HS-27A (cell line): Measurements from ENCODE around the gene MAPKAPK3.
"Not testable (repeated sequence)": the region's sequence is repeated elsewhere in the genome, so short reads cannot be mapped to it uniquely, and the experiment has no call there.

Experiments used
- DNase-seq: peaks from one replicate; pipeline ENCODE4 v3.0.0-alpha.2; 2012; ENCODE audit warnings: low read depth, missing footprints

MAPKAPK3 gene

DNA sequence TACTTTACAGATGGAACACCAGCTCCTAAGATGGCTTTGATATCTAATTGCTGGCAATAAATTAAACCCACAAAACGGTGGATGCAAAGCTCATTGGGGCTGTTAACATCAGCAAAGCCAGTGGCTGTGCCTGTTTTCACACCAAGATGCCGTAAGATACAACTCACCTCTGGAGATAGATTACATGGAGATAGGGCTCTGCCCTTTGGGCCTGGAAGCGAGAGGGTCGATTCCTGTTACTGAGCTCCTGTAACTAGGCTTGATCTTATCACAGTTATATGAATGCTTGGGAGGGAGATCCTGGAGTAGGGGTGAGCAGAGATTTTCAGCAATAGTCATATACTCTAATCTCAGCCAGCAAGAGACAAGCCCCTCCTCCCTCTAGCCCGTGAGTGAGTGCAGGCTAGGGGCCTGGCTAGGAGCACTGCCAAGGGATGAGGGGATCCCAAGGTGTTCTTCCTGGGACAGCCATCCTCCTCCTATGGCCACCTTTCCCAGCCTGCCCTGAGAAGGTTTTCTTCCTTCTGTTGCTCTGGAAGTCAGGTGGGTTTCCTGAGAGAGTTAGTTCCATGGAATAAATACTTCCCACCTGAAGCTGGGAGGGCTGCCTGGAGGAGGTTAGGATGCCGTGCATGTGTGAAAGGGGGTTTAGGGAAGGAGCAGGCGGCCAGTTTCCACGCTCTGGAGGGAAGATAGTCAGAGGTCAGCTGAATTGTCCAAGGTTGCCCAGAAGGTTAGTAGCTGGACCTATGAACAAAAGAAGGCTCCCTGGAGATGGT is 39.7 kb downstream of the MAPKAPK3 start:
- DNase-seq: no peak

DNA sequence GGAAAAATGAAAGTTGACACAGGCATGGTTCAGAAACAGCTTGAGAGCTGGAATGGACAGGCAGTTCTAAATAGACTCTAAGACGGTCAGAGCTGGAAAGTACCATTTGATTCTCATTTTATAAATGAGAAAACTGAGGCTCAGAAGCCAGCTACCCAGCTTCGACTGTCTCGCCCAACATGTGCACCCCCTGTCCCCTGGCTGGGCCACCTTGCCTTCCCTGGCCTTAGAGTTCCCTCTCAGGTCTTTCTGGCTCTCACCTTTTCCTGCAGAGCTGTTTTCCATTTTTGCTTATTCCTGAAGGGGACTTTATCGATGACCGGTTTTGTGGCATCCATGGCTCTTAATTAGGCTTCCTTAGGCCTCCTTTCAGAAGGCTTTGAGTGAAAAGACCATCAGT is 40.5 kb downstream of the MAPKAPK3 start:
- DNase-seq: no peak

DNA sequence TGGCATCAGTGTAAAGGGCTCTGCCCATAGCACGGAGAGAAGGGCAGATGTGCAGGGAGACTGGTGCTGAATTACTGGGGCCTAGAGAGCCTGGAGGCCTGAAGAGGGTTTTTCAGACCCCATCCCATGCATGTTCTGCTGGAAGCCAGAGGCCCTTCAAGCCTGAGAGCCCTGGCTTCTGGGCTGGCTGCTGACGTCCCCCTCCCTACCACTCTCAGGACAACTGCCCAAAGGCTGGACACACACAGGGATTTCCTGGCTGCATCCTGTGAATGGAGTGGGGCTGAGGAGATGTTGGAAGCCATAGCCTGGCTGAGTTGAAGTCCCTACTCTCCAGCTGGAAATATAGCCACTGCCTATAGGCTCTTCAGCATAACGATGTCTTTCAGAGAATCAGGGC is 40.9 kb downstream of the MAPKAPK3 start:
- DNase-seq: no peak

DNA sequence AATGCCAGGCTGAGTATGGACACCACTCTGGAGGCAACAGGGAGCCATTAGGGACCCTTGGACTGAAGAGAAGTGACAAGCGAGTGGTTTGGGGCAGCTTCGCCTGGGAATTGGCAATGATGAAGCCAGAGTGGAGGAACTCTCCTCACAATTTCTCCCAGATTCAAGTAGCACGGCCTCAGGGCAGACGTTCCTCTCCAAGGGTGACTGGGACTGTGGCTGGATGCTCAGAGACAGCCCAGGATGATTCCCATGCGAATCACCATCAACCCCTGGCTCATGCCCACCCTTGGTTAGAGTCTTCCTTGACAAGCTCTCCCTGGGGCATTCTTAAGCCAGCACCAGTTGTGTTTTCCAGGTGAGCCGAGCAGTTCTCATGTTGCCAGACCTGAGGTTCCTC is 41.5 kb downstream of the MAPKAPK3 start:
- no peak for DNase-seq

DNA sequence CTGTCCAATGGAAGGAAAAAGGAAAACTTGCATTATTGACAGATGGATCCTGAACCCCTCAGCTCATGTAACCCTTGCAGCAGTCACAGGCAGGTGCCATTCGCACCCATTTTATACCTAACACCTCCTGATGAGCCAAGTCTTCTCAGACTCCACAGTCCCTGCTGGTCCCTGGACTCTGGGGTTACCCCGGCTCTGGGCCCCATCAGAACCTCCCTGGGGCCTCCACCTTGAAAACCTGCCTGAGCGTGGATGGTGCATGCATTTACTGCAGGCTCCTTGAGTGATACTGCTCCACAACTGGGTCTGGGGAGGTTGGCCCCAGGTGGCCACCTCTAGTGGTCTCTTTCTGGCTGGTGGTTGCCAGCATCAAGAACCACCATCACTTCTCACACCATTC is 41.9 kb downstream of the MAPKAPK3 start:
- no peak for DNase-seq

DNA sequence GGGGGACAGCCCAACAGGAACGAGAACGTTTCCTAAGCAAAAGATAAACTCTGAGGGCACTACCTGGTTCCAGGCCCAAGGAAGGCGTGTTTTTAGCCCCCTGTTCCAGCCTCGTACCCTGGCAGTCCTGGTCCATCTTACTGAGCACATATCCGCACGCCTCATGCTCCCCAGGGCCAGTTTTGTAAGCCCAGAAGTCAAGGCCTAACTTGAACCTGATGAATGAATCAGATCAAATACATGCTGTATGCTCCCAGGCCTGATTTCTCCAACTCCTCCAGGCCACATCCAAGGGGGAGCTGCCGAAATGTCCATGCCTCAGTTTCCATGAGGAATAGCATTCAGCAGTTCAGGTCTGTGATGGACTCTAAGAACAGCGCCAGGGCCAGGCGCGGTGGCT is 43.4 kb downstream of the MAPKAPK3 start:
- no peak for DNase-seq

DNA sequence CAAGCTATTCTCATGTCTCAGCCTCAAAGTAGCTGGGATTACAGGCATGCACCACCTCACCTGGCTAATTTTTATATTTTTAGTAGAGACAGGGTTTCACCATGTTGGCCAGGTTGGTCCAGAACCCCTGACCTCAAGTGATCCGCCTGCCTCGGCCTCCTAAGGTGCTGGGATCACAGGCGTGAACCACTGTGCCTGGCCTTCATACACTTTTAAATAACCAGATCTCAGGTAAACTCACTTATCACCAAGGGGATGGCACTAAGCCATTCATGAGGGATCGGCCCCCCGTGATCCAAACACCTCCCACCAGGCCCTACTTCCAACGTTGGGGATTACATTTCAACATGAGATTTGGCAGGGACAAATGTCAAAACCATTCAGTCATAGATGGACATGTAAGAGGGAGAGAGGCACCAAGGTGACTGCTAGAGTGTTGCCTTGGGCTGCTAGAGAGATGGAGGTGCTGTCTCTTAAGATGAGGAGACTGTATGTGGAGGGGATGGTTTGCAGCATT is 44.4 kb downstream of the MAPKAPK3 start:
- DNase-seq: no peak

DNA sequence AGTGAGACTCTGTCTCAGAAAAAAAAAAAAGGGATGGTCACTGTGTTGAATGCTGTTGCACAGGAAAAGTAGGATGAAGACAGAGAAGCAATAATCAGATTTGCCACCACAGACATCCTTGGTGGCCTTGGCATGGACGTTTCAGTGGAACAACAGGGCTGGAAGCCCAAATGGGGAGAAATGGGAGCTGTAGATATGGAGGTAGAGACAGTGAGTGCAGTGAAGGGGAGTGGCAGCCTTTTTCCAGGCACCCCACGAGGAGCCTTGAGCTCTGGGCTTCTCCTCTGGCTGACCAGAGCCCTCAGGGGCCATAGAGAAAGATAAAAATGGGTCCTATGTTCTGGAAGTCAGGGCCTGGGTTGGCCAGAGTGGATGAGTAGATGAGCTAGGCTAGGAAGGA is 45.5 kb downstream of the MAPKAPK3 start:
- no peak for DNase-seq

DNA sequence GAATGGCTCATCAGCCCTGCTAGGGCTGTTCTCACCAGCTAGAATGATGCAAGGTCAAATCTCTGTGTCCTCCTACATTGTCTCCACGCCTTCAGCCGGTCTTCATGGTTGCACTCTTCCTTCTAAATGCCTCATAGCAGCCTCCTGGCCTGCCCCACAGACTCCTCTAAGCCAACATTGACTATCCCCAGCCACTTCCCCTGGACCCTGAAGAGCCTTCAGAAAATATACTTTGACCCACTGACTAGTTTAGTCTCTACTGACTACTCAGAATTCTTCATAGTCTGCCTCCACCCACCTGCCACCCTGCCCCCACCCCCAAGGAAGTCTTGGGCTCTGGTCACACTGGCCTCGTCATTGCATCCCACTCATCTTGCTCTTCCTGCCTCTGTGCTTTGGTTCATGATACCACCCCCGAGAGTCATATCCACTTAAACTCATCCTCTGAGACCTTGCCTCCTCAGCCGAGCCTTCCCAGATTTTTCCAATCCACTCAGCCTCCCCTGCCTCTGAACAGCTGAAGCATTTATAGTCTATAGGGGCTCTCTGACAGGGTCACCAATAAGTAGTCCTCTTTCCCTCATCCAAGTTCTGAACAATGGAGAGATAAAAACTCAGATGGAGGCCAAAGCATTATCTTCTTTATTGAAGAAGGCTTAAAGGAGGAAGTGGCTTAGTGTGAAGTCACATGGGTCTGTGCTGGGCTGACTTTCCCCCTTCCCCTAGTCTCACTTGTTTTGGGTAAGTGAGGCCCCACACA is 48.3 kb downstream of the MAPKAPK3 start:
- DNase-seq: no peak

DNA sequence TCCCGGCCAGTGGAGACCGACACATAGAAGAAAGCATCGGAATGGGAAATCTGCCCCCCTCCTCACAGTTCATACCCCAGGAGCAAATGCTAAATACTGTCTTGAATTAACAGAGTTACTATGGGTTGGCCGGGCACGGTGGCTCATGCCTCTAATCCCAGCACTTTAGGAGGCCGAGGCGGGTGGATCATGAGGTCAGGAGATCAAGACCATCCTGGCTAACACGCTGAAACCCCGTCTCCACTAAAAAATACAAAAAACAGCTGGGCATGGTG is 48.8 kb downstream of the MAPKAPK3 start:
- not testable (repeated sequence) for DNase-seq

DNA sequence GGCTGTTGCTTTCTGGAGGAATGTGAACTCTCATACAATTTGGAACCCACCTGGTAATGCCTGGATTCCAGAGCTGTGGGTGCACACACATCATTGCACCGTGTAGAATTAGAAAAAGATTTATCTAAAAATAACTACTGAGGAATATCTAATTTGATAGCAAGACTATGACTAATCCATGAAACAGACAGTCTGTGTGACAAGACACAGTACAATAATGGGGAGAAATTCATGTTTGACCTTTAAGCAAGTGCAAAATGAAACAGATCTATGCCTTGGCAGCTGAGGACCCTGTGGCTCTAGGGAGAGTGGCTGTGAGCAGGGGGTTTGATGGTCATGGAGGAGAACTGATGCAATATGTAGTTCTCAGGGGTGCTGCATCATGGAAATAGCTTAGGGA is 49.9 kb downstream of the MAPKAPK3 start:
- no peak for DNase-seq

DNA sequence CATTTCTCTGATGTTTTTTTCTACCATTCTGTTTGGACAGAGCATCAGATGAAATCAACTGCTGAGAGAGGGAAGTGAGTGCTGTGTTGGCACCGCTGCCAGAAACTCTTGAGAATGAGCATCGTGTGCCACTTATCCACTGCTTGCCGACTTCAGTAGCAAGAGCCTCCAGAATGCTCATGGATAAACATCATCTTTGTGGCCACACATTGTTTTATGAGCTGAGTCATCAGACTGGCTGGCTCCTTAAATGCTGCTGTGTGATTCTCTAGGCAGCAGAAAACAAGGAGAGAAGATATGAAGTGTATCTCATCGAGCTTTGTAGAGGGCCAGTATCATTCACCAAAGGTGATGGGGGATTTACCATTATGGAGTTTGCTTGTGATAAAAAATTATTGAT is 54.4 kb downstream of the MAPKAPK3 start:
- peak; percentile 30 for DNase-seq

DNA sequence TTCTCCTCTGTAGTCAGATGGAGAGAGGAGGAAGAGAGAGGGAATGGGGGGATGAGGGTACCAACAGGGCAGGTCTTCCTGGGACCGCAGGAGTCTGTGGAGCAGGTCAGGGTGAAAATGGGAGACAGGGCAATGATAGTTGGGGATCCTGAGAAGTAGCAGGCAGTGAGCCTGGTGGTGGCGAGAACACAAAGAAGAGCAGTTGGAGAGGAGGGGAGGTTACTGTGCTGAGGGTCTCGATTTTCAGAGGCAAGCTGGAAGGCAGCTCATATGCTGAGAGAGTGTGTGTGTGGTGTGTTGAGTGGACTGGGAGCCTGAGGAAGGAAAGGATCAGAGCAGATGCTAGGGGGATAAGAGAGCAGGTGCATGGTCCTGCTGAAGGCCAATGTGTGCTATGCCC is 55.7 kb downstream of the MAPKAPK3 start:
- no peak for DNase-seq

DNA sequence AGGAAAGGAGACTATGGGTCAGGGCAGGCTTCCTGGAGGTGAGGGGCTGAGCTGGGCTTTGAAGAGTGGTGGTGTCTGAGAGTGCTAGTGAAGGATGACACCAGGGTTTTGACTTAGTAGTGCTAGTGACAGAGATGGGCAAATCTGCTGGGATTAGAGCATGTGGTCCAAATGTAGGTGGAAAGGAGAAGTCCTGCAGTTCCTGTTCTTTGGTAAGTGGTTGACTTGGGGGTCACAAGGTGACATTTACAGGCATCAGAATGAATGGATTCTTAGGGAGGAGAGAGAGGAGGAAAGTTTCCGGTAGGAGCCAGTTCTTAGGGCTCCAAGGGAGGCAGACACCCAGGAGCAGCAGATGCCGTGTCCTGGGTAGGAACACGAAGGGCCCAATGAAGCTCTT is 57.0 kb downstream of the MAPKAPK3 start:
- DNase-seq: no peak

DNA sequence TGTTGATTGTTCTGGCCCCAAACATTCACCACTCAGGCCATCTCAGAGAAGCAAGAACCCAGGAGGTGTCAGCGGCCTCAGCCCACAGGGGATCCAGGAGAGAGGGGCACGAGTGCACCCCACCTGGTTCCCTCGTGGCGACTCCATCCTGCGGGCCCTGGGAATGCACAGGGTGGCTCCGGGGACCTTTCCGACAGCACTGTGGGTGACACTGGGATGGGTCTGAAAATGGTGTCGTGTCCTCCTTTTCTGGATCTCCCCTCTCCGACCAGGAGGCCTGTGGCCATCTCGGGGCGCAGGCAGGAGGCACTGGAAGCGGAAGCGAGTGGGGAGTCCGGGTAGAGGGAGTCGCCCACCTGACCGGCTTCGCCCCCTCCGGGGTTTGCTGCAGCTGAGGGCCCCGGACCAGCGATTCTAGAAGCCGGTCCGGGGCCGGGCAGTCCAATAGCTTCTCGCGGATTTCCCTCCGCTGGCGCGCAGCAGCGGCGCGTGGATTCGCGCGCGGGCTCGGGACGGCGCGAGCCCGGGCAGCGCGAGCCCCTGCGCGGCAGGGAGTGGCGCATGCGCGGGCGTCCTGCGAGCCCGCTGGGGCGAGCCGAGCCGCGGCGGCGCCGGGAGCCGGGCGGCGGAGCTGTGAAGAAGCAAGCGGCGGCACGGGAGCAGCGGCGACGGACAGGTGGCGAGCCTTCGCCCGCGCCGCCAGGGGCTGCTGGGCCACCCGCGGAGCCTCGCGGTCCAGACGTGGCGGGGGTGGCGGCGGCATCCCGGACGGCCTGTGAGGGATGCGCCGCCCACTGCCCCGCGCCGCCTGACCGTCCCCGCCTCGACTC is 57.6 kb downstream of the MAPKAPK3 start, which contains the start of gene DOCK3:
TSS of gene DOCK3 (plus strand) at position 579 of the 830 bp plus-strand sequence. CDS start 337 bp downstream, outside the sequence.
- DNase-seq: no peak

DNA sequence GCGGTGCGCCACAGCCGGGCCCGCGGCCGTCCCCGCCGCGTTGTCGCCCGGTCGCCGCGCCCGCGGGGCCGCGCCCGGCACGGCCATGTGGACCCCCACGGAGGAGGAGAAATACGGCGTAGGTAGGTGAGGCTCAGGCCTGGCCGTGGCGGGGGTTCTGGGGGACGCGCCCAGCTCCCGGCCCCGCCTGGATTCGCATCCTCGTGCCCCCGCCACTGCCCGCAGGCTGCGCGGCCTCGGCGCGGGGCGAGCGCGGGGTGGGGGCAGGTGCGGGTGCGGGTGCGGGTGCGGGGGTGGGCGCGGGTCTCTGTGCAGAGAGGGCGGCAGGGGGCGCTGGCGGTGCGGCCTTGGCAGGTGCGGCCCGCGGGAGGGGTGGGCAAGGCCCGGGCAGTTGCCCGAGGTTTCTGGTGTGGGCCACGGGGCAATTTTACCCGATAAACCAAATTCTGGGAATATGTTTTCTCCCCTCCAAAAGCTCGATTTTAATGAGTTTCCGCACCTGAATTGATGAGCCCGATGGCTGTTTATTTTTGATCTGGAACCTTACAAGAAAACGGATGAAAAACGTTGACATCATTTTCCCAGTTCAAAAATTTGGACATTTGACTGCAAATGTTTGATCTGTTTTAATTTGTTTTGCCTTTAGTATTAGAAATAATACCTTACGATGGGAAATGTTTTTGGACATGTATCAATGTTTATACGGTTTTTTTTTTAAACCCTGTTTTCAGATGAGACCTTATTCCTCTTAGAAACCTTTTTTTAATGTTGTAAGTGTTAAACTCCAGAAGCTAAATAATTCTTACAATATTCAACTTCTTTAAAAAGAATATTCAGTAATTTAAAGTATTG is 58.5 kb downstream of the MAPKAPK3 start:
- DNase-seq: no peak

DNA sequence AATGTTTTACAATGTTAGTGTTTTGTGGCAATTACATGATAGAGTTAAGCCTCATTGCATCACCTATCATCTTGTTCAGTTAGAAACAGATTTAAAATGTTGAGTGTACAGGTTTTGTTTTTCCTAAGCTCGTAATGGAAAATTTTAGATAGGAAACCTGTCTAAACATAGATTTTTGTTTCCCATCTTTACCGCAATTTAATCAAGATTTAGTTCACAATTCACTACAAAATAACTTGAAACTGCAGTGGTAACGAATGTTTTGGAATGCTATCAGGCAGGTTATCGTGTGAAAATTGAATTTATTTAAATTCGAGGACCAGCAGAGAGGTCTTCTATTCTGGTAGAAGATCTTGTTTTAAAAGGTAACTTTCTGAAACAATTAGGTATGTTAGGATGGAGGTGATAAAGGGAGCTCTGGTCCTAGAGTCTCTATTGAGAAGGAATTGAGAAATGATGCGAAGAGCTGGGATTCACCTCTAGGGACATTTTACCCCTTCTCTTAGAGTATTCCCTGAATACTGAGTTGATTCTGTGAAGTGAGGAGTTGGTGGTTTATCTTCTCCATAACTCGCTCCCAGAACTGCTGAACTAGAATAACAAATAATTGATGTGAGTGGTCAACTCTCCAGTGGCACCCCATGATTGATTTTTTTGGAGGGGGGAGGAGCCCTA is 59.2 kb downstream of the MAPKAPK3 start:
- no peak for DNase-seq

DNA sequence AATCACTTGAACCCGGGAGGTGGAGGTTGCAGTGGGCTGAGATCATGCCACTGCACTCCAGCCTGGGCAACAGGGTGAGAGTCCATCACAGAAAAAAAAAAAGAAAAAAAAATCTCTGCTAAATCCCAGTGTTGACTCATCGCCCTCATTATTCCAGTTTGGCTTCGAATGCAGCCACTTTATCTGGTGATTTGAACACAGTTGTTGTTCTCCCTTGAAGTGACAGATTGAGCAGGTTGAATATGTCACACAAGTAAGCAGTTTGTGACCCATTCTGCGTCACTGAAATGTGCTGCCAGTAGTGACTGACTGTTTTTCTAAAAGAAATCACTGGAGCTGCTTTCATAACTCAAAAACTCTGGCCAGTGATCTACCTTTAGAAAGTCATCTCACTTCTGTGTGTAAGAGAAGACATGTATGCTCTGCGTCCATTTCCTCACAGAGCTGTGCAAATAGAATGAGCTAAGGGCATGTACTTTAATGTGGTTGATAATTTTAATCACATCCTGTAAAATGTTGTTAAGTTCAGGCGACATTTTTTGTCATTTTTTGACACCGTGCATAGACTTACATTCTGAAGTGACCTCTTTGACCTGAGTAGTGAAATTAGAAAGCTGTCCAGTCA is 70.3 kb downstream of the MAPKAPK3 start:
- DNase-seq: no peak

DNA sequence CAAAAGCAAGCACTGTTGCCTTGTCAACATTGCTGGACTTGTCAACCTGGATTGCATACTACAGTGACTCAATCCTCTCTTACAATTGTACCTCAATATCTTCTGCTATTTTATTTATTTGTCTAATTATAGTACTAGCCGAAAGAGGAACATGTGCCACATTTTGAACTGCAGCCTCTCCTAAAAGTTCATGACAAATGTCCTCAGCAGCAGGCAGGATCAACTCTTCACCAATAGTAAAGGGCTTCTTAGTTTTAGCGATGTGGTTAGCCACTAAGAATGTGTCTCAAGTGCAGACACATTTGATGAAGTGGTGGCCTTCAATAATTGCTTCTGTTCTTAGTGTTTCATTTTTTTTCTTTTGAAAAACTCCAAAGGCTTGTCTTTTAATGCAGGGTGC is 71.0 kb downstream of the MAPKAPK3 start:
- DNase-seq: no peak

DNA sequence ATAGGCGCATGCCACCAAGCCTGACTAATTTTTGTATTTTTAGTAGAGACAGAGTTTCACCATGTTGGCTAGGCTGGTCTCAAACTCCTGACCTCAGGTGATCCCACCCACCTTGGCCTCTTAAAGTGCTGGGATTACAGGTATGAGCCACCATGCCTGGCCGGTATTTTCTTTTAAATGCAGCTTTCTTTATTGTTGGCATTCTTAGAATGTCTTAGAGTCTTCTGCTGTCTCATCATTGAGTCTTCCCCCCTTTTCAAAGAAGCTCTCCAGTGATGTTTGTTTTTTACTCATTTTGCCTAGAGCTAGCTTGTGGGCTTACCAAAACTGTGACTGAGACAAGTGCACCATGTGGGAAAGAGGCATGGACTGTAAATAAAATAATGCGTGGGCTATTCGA is 71.7 kb downstream of the MAPKAPK3 start:
- DNase-seq: not testable (repeated sequence)

DNA sequence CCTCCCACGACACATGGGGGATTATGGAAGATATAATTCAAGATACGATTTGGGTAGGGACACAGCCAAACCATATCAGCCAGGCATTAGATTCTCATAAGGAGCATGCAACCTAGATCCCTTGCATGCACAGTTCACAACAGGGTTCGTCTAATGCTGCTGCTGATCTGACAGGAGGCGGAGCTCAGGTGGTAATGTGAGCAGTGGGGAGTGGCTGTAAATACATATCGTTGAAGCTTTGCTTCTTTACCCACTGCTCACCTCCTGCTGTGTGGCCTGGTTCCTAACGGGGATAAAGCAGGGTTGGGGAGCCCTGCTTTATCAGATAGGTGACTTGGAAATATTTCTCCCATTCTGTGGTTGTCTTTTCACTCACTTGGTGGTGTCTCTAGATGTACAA is 72.6 kb downstream of the MAPKAPK3 start:
- no peak for DNase-seq
